Measurements from ENCODE around the gene NTF3. TPM values are rescaled to one million over a fixed set of nuclear protein-coding genes. Genes with fewer than 3 reads are reported as not detected.

NTF3 gene
- polyA plus RNA-seq = not detected in 2 replicates

DNA sequence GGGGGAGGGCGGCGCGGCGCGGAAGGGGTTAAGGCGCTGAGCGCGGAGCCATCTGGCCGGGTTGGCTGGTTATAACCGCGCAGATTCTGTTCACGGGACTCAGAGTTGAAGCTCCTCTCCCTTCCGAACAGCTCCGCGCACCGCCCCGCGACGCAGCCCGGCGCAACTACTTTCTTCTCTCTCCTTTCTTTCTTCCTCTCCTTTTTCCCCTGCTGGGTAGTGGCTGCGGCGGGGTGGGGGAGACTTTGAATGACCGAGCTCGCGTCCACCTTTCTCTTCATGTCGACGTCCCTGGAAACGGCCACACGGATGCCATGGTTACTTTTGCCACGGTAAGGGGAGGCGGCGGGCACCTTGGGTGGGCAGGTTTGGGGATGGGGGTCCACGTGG is at the start of gene NTF3:
Gene NTF3, plus strand, starts transcription at position 98 of the 390 bp plus-strand sequence. Its CDS starts 217 bp downstream, at position 315.

Data from Purkinje cell (primary cell).